Prostate gland (tissue), 2 donors: ENCODE results near the gene M1AP.

Experiments
- POLR2A ChIP-seq: fragments of 450-650 bp; IDR thresholded peaks from one replicate; pipeline ENCODE4 v1.6.1; 2016; ENCODE audit warnings: antibody characterized with exemption, mild to moderate bottlenecking
- POLR2AphosphoS5 ChIP-seq: sonication (generic); formaldehyde crosslinking; IDR thresholded peaks from one replicate; pipeline ENCODE4 v1.6.1; 2017; ENCODE audit warnings: antibody characterized with exemption
- TF ChIP-seq, protein P1 (sequence below), 4 experiments: fragments of 200-600 bp in 2 of 4; fragments of 450-650 bp in 2 of 4; sonication (generic) in 2 of 4; IDR thresholded peaks; 1 replicate in 3 of 4; 2 replicates in 1 of 4; pipeline ENCODE4 v1.5.1; 2016 to 2019; ENCODE audit warnings: antibody characterized with exemption in 4 of 4, mild to moderate bottlenecking in 2 of 4, moderate library complexity in 2 of 4

DNA sequence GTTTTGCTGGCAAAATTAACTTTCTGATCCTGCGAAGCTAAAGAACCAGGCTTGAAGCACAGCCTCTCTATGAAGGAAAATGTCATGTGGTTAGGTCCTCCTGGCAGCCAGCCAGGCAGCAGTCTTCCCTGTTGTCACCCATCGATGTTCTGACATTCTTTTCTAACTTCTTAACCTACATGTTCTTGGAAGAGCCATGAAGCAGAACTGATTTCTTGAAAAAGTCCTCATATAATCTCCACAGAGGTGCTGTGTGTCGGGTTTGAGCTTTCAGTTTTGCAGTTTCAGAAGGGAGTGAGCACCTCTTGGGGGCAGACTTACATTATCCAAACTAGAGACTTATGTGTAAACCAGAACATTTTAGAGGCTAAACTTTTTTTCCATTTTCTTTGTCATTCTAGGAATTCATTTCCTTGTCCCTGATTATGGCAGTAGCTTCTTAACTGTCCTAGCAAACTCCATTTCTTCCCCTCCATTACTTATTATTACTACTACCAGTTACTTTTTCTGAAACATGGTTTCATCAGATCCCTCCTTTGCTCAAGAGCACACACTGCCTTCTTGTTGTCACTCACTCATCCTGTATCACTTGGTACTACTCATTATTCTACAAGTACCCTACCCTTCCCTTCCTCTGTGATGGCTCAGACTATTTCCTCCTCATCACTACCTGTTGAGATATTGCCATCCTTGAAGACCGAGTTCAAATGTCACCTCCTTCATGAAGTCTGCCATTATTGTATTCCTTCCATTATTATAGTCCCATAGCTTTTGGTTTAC lies 62.5 kb downstream of the M1AP start:
- TF ChIP-seq POLR2AphosphoS5 (no peak), POLR2A (no peak)
- TF ChIP-seq, protein P1, sequence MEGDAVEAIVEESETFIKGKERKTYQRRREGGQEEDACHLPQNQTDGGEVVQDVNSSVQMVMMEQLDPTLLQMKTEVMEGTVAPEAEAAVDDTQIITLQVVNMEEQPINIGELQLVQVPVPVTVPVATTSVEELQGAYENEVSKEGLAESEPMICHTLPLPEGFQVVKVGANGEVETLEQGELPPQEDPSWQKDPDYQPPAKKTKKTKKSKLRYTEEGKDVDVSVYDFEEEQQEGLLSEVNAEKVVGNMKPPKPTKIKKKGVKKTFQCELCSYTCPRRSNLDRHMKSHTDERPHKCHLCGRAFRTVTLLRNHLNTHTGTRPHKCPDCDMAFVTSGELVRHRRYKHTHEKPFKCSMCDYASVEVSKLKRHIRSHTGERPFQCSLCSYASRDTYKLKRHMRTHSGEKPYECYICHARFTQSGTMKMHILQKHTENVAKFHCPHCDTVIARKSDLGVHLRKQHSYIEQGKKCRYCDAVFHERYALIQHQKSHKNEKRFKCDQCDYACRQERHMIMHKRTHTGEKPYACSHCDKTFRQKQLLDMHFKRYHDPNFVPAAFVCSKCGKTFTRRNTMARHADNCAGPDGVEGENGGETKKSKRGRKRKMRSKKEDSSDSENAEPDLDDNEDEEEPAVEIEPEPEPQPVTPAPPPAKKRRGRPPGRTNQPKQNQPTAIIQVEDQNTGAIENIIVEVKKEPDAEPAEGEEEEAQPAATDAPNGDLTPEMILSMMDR (IDR thresholded peaks at IDR 0.05): no peak
